Measurements from ENCODE around the gene STARD9.
"Not testable (repeated sequence)": the region's sequence is repeated elsewhere in the genome, so short reads cannot be mapped to it uniquely, and the experiment has no call there.

The STARD9 gene

GRCh38 chr15:42730536-42730935 is 155.1 kb downstream of the STARD9 start:
- no peak for DNase-seq

- no peak for DNase-seq
Measured at GRCh38 chr15:42731461-42731860, 156.1 kb downstream of the STARD9 start.

- DNase-seq = no peak
Measured at GRCh38 chr15:42732095-42732827, 156.9 kb downstream of the STARD9 start.

DNA sequence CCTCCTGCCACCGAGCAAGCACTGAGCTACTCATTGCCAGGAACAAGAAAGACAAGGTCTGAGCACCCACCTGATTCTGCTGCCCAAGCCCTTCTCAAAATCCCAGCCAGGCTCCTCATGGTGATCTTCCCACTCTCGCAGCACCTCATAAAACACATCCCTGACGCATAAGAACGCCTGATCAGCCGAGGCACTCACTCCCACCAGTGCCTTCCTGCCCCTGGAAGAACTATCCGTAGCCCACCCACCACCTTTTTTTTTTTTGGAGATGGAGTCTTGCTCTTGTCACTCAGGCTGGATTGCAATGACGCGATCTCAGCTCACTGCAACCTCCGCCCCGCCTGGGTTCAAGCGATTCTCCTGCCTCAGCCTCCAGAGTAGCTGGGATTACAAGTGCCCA is 157.6 kb downstream of the STARD9 start:
- no peak for DNase-seq

GRCh38 chr15:42734076-42734672 is 158.8 kb downstream of the STARD9 start:
- no peak for DNase-seq

DNA sequence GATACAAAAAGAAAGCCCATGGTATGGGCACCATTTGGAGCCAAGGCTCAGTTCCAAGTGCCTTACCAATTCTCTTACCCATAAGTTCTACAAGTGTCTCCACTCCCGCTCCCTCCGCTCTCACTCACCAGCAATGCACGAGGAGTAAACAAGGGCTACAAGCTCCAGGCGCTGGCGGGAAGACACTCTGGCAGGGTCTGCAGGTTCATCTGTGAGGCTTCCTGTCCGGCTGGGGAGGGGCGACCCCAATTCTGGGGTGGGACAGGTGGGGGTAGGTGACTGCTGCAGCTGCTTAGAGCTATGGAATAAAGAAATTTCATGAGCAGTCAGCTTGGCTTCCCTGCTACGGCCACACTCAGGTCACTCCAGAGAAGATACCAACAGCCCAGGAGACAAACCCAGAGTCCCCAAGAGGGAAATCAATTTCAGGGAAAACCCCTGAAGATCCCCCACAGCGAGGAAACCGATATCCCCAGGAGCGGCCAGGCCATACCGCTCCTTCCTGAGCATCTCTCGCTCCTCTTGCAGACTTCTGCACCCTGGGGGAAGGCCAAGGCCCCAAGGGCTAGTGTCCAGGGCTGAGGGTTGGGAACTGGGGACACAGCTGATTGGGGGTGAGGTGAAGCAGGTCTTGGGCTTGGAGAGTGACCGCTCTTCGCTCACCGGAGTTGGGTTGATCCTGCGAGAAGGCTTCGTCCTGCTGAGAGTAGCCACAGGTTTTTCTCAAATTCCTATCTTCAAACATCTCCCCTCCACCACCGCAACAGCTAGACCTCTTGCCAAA is 160.2 kb downstream of the STARD9 start:
- DNase-seq = no peak

- no peak for DNase-seq
Measured at GRCh38 chr15:42736178-42736792, 160.9 kb downstream of the STARD9 start.

- peak; percentile 92 for DNase-seq
Measured at GRCh38 chr15:42736793-42737528, 161.6 kb downstream of the STARD9 start, which contains the start of gene CDAN1. Gene CDAN1, minus strand, starts transcription at chr15:42737128. Its CDS starts 26 bp downstream, at chr15:42737102.

DNA sequence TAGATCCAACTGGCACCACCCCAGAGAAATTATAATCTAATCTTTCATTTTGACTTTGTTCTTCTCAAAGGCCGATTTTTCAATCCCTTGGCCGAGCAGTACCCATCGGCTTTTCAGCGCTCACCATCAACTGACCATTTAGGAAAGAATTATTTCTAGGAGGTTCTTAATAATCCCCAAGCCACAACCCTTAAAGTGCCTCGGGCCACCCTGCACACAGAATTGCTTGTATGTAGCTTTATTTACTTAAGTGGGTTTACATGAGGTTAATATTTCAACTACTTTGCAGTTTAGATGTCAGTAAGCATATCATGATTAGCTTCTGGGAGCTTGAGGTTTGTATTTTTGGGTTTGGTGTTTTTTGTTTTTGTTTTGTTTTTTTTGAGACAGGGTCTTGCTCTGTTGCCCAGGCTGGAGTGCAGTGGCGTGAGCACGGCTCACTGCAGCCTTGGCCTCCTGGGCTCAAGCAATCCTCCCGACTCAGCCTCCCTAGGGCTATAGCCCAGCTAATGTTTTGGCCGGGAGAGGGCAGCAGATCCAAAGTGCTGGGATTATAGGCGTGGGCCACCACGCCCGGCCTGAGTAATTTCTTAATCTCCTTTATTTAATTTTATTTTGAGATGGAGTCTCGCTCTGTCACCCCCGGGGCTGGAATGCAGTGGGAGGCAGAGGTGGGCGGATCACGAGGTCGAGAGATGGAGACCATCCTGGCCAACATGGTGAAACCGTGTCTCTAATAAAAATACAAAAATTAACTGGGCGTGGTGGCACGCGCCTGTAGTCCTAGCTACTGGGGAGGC is 162.3 kb downstream of the STARD9 start:
- DNase-seq = no peak

DNA sequence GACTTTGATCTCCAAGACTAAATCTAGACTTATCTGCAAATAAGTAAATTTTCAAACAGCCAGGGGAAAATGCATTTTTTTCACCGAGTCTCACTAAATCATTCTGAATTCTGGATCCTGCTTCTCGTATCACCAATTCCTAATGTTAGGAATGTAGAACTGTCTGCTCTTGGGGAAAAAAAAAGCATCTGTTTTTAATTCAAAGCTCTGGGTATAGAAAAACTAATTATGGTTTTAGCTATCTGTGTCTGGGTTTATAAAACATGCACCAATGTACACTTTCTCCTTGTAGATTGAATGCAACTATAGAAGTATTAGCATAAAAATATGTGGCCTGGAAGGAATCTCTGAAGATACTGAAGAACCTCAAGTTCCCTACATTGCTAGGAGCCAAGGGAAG is 166.3 kb downstream of the STARD9 start:
- no peak for DNase-seq

DNA sequence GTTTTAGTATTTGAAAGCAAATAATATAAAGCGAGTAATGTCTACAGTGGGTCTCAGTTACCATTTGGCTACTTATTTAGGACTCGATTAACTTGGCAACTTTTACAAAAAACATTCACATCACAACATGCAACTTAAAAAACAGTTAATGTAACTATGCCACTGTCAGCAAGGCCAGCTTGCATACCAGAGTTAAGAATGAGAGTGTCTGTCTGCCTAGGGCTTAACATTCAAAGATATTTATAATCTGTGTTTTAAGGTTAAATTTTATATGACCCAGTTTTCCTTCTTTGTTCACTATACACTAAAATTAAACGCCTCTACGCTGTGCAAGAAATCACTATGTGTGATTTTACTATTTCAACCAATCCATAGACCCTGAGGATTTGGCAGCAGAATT is 166.7 kb downstream of the STARD9 start:
- DNase-seq = no peak

GRCh38 chr15:42744195-42744594 is 168.8 kb downstream of the STARD9 start:
- DNase-seq = no peak

DNA sequence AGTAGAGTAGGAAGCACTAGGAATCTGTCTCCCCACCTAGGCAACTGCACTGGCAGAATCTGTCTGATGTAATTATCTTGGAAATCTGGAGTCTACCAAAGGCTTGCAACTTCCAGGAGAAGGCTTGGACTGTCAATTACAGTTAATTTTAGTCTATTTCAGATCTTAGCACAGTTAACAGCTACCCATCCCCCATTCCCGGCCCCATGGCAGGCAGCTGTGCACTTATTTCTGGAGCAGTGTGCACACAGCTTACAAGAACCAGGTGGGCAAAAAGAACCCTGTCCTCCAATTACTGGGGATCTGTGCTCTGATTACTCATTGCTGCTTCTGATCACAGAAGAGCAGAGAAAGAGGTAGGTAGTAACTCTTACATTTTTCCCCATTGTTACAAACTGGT is 173.9 kb downstream of the STARD9 start:
- no peak for DNase-seq

DNA sequence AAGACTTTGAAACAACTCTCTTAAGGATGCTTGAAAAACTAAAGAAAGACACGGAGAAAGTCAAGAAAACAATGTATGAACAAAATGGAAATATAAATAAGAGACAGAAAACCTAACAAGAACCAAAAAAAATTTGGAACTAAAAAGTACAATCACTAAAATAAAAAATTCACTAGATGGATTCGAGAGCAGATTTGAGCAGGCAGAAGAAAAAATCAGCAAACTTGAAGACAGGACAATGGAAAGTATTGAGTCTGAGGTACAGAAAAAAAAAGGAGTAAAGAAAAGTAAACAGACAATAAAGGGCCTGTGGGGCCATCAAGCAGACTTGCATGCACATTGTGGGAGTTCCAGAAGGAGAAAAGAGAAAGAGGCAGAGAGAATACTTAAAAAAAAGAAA is 174.9 kb downstream of the STARD9 start:
- DNase-seq = no peak

DNA sequence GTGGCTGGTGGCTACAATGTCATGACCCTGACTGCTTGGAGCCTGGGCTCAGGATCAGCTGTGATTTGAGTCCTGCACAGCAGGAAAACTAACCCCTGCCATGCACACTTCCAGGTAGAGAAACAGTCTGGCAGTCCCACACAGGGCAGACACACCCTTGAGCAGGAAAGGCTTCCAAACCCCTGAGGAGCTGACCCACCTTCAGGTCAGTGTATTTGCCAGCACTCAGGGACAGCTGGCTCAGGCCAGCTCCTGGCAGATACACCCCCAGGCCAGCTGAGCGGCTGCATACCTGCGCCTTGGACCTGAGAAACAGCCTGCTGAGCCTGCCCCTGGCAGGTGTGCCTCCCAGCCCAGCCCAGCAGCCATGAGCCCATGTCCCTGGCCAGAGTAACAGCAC is 183.7 kb downstream of the STARD9 start:
- DNase-seq = no peak

DNA sequence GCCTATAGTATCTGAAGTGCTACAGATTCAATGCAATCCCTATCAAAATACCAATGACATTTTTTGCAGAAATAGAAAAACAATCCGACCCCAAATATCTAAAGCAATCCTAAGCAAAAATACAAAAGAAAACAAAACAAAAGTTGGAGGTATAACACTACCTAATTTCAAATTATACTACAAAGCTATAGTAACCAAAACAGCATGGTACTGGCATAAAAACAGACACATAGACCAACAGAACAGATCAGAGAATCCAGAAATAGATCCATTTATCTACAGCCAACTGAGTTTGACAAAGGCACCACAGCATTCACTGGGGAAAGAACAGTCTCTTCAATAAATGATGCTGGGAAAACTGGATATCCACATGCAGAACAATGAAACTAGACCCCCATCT is 185.4 kb downstream of the STARD9 start:
- no peak for DNase-seq

GRCh38 chr15:42761813-42762212 is 186.4 kb downstream of the STARD9 start:
- DNase-seq = not testable (repeated sequence)

DNA sequence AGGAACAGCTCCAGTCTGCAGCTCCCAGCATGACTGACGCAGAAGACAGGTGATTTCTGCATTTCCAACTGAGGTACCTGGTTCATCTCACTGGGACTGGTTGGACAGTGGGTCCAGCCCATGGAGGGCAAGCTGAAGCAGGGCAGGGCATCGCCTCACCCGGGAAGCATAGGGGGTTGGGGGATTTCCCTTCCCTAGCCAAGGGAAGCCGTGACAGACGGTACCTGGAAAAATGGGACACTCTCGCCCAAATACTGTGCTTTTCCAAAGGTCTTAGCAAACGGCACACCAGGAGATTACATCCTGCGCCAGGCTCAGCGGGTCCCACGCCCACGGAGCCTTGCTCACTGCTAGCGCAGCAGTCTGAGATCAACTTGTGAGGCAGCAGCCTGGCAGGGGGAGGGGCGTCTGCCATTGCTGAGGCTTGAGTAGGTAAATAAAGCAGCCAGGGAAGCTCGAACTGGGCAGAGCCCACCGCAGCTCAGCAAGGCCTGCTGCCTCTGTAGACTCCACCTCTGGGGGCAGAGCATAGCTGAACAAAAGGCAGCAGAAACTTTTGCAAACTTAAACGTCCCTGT is 188.8 kb downstream of the STARD9 start:
- not testable (repeated sequence) for DNase-seq

GRCh38 chr15:42766109-42766508 is 190.7 kb downstream of the STARD9 start:
- DNase-seq = not testable (repeated sequence)

Data from T-helper 9 cell (primary cell).